DND-41 (cell line): Measurements from ENCODE around the gene LY6G5C.

Experiments used
- ATAC-seq: fragments of 200-7000 bp; cut with Tn5 transposase; 3 replicates; pipeline ENCODE4 v1.9.1; 2021; ENCODE audit warnings: low read depth; ENCODE audit not compliant: insufficient read depth
- DNase-seq: peaks from one replicate; pipeline ENCODE4 v3.0.0-alpha.2; 2020
- H2AFZ ChIP-seq: 2 replicates; pipeline ENCODE4 v1.6.0; 2012; ENCODE audit warnings: low read depth, low read length
- H3K27ac ChIP-seq: 2 replicates; pipeline ENCODE4 v1.5.1; 2012; ENCODE audit warnings: low read length, inconsistent platforms
- H3K27me3 ChIP-seq: fragments of 200-600 bp; sonication (generic); 2 replicates; pipeline ENCODE4 v1.6.0; 2012; ENCODE audit warnings: low read length, mild to moderate bottlenecking, inconsistent platforms; ENCODE audit not compliant: insufficient read depth, poor library complexity
- H3K36me3 ChIP-seq: 2 replicates; pipeline ENCODE4 v1.5.1; 2012; ENCODE audit warnings: low read length, inconsistent platforms; ENCODE audit not compliant: insufficient read depth
- H3K4me1 ChIP-seq: 2 replicates; pipeline ENCODE4 v1.5.1; 2012; ENCODE audit warnings: mild to moderate bottlenecking, low read length; ENCODE audit not compliant: insufficient read depth
- H3K4me2 ChIP-seq: 2 replicates; pipeline ENCODE4 v1.6.0; 2012; ENCODE audit warnings: mild to moderate bottlenecking, moderate library complexity, low read length, inconsistent platforms; ENCODE audit not compliant: insufficient read depth
- H3K4me3 ChIP-seq, 2 experiments: fragments of 200-600 bp in 1 of 2; shearing (Covaris generic) in 1 of 2; 2 replicates each; pipeline ENCODE4 v1.5.1; 2012 to 2016; ENCODE audit warnings: inconsistent platforms in 2 of 2, low read length in 2 of 2, mild to moderate bottlenecking in 2 of 2, low read depth in 1 of 2, moderate library complexity in 1 of 2
- H3K79me2 ChIP-seq: 2 replicates; pipeline ENCODE4 v1.6.0; 2012; ENCODE audit warnings: low read length, inconsistent platforms; ENCODE audit not compliant: insufficient read depth
- H3K9ac ChIP-seq: 2 replicates; pipeline ENCODE4 v1.6.0; 2012; ENCODE audit warnings: low read depth, mild to moderate bottlenecking, inconsistent platforms, low read length, moderate library complexity
- H3K9me3 ChIP-seq: 2 replicates; pipeline ENCODE4 v1.5.1; 2012; ENCODE audit warnings: low read length, moderate library complexity, mild to moderate bottlenecking, inconsistent platforms; ENCODE audit not compliant: insufficient read depth, severe bottlenecking
- H4K20me1 ChIP-seq: 2 replicates; pipeline ENCODE4 v1.6.0; 2012; ENCODE audit warnings: low read length; ENCODE audit not compliant: insufficient read depth
- EZH2 ChIP-seq: IDR thresholded peaks from 3 replicates; pipeline ENCODE4 v1.6.1; 2012; ENCODE audit warnings: borderline replicate concordance, low read depth, mild to moderate bottlenecking, moderate library complexity, low read length, inconsistent platforms; ENCODE audit not compliant: severe bottlenecking
- TF ChIP-seq, protein P1 (sequence below): IDR thresholded peaks from 2 replicates; pipeline ENCODE4 v1.5.1; 2012; ENCODE audit warnings: borderline replicate concordance, low read length, moderate library complexity, mild to moderate bottlenecking; ENCODE audit not compliant: poor library complexity, severe bottlenecking; ENCODE audit errors: extremely low read depth

The LY6G5C gene

DNA sequence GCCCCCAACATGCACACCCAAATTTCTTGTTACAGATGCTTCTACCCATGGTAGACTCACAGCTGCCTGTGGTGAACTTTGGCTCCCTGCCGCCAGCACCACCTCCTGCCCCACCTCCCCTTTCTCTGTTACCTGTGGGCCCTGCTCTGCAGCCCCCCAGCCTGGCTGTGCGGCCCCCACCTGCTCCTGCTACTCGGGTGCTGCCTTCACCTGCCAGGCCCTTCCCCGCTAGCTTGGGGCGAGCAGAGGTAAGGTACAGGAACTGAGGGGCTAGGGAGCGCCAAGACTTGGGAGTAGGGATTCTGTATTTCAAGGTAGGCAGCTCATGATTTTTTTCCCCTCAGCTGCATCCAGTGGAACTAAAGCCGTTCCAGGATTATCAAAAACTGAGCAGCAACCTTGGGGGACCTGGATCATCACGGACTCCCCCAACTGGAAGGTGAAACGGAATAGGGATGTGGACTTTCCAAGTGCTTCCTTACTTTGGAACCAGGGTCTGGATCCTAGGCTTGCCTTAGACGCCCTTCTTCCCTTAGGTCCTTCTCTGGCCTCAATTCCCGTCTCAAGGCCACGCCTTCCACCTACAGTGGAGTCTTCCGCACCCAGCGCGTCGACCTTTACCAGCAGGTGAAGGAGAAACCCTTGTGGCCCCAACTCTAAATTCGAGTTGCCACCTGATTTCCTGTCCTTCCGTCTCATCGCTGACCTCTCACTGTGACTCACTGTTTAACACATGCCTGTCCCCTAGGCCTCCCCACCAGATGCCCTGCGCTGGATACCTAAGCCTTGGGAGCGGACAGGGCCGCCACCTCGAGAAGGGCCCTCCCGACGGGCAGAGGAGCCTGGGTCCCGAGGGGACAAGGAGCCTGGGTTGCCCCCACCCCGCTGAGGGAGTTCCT is 43.9 kb downstream of the LY6G5C start:
- Histone ChIP-seq H3K27ac (no peak overlapping the region), H3K9ac (no peak overlapping the region), H4K20me1 (peaks cover 56% of the 10 kb centered on the region), H3K9me3 (no peaks in the 10 kb centered on the region), H3K4me2 (no peak overlapping the region), H3K36me3 (peaks cover 95% of the 10 kb centered on the region), H3K79me2 (no peaks in the 10 kb centered on the region; the same call in none of the 2 replicates), H2AFZ (no peak overlapping the region), H3K4me1 (no peaks in the 10 kb centered on the region), H3K27me3 (no peaks in the 10 kb centered on the region), H3K4me3 (no peak overlapping the region)
- no peak for TF ChIP-seq EZH2
- TF ChIP-seq, protein P1, sequence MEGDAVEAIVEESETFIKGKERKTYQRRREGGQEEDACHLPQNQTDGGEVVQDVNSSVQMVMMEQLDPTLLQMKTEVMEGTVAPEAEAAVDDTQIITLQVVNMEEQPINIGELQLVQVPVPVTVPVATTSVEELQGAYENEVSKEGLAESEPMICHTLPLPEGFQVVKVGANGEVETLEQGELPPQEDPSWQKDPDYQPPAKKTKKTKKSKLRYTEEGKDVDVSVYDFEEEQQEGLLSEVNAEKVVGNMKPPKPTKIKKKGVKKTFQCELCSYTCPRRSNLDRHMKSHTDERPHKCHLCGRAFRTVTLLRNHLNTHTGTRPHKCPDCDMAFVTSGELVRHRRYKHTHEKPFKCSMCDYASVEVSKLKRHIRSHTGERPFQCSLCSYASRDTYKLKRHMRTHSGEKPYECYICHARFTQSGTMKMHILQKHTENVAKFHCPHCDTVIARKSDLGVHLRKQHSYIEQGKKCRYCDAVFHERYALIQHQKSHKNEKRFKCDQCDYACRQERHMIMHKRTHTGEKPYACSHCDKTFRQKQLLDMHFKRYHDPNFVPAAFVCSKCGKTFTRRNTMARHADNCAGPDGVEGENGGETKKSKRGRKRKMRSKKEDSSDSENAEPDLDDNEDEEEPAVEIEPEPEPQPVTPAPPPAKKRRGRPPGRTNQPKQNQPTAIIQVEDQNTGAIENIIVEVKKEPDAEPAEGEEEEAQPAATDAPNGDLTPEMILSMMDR = no peak
- no peak for DNase-seq
- peak; percentile 2; the same call in 1 of the 3 replicates for ATAC-seq

DNA sequence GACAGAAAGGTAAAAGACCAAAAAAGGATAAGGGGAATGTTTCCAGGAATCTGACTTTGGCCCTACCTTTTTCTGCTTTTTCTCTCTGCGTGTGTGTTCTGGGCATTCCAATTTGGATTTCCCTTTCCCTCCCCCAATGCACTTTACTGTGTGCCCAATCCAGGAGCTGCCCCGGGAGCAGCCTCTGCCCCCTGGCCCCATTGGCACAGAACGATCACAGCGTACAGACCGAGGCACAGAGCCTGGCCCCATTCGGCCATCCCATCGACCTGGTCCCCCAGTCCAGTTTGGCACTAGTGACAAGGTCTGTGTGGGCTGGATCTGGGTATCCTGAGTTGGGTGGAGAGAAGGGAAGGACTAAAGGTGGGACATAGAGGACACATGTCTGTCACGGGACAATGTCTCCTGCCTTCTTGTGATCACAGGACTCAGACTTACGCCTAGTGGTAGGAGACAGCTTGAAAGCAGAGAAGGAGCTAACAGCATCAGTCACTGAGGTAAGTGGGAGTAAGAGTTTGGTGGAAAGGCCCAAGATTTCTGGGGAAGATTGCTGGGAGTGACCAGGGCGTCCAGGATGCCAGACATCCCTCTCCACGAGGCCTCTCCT is 45.8 kb downstream of the LY6G5C start:
- DNase-seq (no peak), ATAC-seq (no peak)
- Histone ChIP-seq H4K20me1 (peaks cover 67% of the 10 kb centered on the region), H3K4me3 (no peak overlapping the region), H3K9me3 (no peaks in the 10 kb centered on the region), H3K4me1 (no peaks in the 10 kb centered on the region), H2AFZ (no peak overlapping the region), H3K27ac (no peak overlapping the region), H3K36me3 (peaks cover 95% of the 10 kb centered on the region), H3K27me3 (no peaks in the 10 kb centered on the region), H3K79me2 (peaks cover 11% of the 10 kb centered on the region), H3K4me2 (no peak overlapping the region), H3K9ac (no peak overlapping the region)
- TF ChIP-seq EZH2 = no peak
- TF ChIP-seq, protein P1 = no peak

- Histone ChIP-seq H3K36me3 (peaks cover 95% of the 10 kb centered on the region), H3K9ac (no peak overlapping the region), H2AFZ (no peak overlapping the region), H4K20me1 (peaks cover 67% of the 10 kb centered on the region), H3K4me3 (no peak overlapping the region), H3K4me1 (no peaks in the 10 kb centered on the region), H3K79me2 (peaks cover 18% of the 10 kb centered on the region), H3K27me3 (no peaks in the 10 kb centered on the region), H3K9me3 (no peaks in the 10 kb centered on the region), H3K4me2 (no peak overlapping the region), H3K27ac (0 out of 2 replicates have a peak overlapping the region, but pooled peaks have one; percentile 19)
- ATAC-seq = no peak
- no peak for DNase-seq
- TF ChIP-seq EZH2 = no peak
- TF ChIP-seq, protein P1 = no peak
Measured at GRCh38 chr6:31634131-31634530, 46.7 kb downstream of the LY6G5C start.
